Measurements from ENCODE around the gene TBL1X.

Gene TBL1X

GRCh38 chrX:9628779-9629493, 164.1 kb downstream of the TBL1X start:
- no peak overlapping the region for H3K4me3 ChIP-seq (ENCODE audit: low read depth, low read length)
- no peak for TF ChIP-seq CTCF (conservative IDR thresholded peaks at IDR 0.05; ENCODE audit: low read depth, low read length)
- no peak for DNase-seq (ENCODE audit: low read depth)

DNA sequence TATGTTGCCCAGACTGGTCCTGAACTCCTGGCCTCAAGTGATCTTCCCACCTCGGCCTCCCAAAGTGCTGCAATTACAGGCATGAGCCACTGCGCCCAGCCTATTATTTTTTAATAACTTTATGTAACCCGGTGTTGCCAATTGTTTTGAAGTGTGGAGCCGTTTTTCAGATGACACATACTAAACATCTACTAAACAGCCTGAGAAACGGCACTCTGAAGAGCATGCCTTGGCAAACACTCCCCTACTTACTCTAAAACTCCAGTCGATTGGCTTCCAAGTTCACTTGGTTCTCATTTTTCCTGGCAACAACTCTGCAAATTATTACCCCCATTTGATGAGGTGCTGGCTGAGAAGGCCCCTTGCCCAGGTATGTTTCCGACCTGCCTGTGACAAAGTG, 169.7 kb downstream of the TBL1X start:
- no peak overlapping the region for H3K4me3 ChIP-seq (ENCODE audit: low read depth, low read length)
- TF ChIP-seq CTCF (conservative IDR thresholded peaks at IDR 0.05; ENCODE audit: low read depth, low read length): no peak
- no peak for DNase-seq (ENCODE audit: low read depth)

- DNase-seq (ENCODE audit: low read depth): no peak
- TF ChIP-seq CTCF (conservative IDR thresholded peaks at IDR 0.05; ENCODE audit: low read depth, low read length): no peak
- H3K4me3 ChIP-seq (ENCODE audit: low read depth, low read length): no peak overlapping the region
These were observed 170.5 kb downstream of the TBL1X start for GRCh38 chrX:9635368-9635767.

GRCh38 chrX:9635803-9636202, 170.9 kb downstream of the TBL1X start:
- DNase-seq (ENCODE audit: low read depth): no peak
- TF ChIP-seq CTCF (conservative IDR thresholded peaks at IDR 0.05; ENCODE audit: low read depth, low read length): no peak
- H3K4me3 ChIP-seq (ENCODE audit: low read depth, low read length): no peak overlapping the region

DNA sequence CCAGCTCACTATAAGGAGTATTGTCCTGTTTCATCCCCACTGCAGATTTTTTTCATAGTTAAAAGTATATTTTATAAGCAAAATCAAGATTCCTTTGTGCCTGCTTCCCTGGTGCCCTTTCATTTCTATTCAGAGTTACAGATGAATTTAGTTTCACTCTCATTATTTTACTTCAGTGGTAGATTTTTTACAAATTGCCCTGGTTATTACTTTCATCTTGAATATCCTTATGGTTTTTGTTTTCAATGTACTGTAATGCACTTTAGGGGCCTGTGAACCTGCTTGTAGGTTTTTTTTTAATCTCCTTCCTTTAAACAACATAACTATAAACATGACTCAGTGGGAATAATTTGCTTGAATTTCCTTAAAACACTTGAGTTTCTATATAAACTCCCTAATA, 174.0 kb downstream of the TBL1X start:
- no peak for DNase-seq (ENCODE audit: low read depth)
- H3K4me3 ChIP-seq (ENCODE audit: low read depth, low read length): no peak overlapping the region
- no peak for TF ChIP-seq CTCF (conservative IDR thresholded peaks at IDR 0.05; ENCODE audit: low read depth, low read length)

GRCh38 chrX:9642270-9642995, 177.6 kb downstream of the TBL1X start:
- TF ChIP-seq CTCF (conservative IDR thresholded peaks at IDR 0.05; ENCODE audit: low read depth, low read length): no peak
- DNase-seq (ENCODE audit: low read depth): no peak
- no peak overlapping the region for H3K4me3 ChIP-seq (ENCODE audit: low read depth, low read length)

DNA sequence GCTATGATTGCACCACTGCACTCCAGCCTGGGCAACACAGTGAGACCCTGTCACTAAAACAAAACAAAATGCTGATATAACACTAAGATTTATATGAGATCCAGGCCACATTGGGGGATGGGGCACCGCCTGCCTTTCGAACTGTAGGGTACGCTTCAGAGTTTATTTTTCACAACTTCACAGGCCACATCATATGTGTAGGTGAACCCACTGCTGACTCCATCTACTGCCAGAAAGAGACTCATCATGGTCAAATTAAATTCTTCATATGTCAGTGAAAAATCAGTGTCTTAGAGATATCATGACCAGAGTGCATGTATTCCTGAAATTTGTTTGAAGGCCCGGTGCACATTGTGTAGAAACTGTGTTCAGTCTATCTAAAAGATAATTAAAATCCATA, 178.9 kb downstream of the TBL1X start:
- no peak for TF ChIP-seq CTCF (conservative IDR thresholded peaks at IDR 0.05; ENCODE audit: low read depth, low read length)
- no peak overlapping the region for H3K4me3 ChIP-seq (ENCODE audit: low read depth, low read length)
- no peak for DNase-seq (ENCODE audit: low read depth)

Data from choroid plexus epithelial cell (primary cell).